Thyroid gland (tissue), 4 donors: Measurements from ENCODE around the gene NSL1. TPM values are rescaled to one million over a fixed set of nuclear protein-coding genes. Genes with fewer than 3 reads are reported as not detected.
"Not testable (repeated sequence)": the region's sequence is repeated elsewhere in the genome, so short reads cannot be mapped to it uniquely, and the experiment has no call there.

Experiments
- DNase-seq, 2 donors: peaks; one replicate each; pipeline ENCODE4 v3.0.0-alpha.2; 2019
- H3K27ac ChIP-seq, 3 donors: fragments of 200-600 bp; sonication (generic); 1 replicate in 2 of 3; 2 replicates in 1 of 3; pipeline ENCODE4 v1.5.1; 2016 to 2019; ENCODE audit warnings: mild to moderate bottlenecking in 1 of 3, moderate library complexity in 1 of 3
- H3K27me3 ChIP-seq: fragments of 200-600 bp; sonication (generic); one replicate; pipeline ENCODE4 v1.5.1; 2019
- H3K36me3 ChIP-seq, 2 donors: fragments of 200-600 bp; sonication (generic); one replicate each; pipeline ENCODE4 v1.5.1; 2016 to 2019
- H3K4me1 ChIP-seq, 2 donors: fragments of 200-600 bp; sonication (generic); one replicate each; pipeline ENCODE4 v1.5.1; 2017 to 2019
- H3K4me3 ChIP-seq, 3 donors: fragments of 200-600 bp; sonication (generic); replicated peaks in 1 of 3; 1 replicate in 2 of 3; 2 replicates in 1 of 3; pipeline ENCODE4 v1.5.1; 2016; ENCODE audit warnings: mild to moderate bottlenecking in 1 of 3
- H3K9me3 ChIP-seq: fragments of 200-600 bp; sonication (generic); one replicate; pipeline ENCODE4 v1.5.1; 2017
- CTCF ChIP-seq, 6 experiments: fragments of 200-600 bp in 3 of 6; fragments of 450-650 bp in 3 of 6; sonication (generic) in 3 of 6; IDR thresholded peaks; one replicate each; pipeline ENCODE4 v1.5.1; 2016 to 2019; ENCODE audit warnings: antibody characterized with exemption in 6 of 6, mild to moderate bottlenecking in 2 of 6, inconsistent platforms in 1 of 6, moderate library complexity in 1 of 6
- POLR2A ChIP-seq, 2 donors: fragments of 450-650 bp; IDR thresholded peaks; one replicate each; pipeline ENCODE4 v1.6.1; 2017; ENCODE audit warnings: antibody characterized with exemption in 2 of 2, mild to moderate bottlenecking in 2 of 2, moderate library complexity in 1 of 2
- WGBS, 2 donors: methylation state at CpG; one replicate each; pipeline ENCODE4 v1.1.5; 2017; 5-methylcytosine and 5-hydroxymethylcytosine counted together
- intact Hi-C: fragments of 100-400 bp; cut with DNase I; formaldehyde crosslinking; loops from one replicate; pipeline ENCODE4 v1.15.1; 2023
- total RNA-seq, 4 donors: library from RNA; depleted of rRNA; stranded (reverse); fragments of >200 nt; gene quantifications; one replicate each; pipeline ENCODE4 v1.2.3, GENCODE V29; 2016

The NSL1 gene
- total RNA-seq, 4 donors from 2014 or later, result 47.5 to 62.8 (median 62.2) TPM

DNA sequence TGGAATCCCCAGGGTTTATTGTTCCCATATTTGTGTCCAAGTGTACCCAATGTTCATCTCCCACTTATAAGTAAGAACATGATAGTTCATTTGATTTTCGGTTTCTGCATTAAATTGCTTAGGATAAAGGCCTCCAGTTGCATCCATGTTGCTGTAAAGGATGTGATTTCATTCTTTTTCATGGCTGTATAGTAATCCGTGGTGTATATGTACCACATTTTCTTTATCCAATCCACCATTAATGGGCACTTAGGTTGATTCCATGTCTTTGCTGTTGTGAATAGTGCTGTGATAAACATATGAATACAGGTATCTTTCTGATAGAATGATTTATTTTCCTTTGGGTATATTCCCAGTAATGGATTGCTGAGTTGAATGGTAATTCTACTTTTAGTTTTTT is 71.9 kb downstream of the NSL1 start:
- Histone ChIP-seq H3K36me3 (no peaks in the 10 kb centered on the region), H3K4me1 (no peaks in the 10 kb centered on the region), H3K27ac (no peak overlapping the region), H3K27me3 (no peaks in the 10 kb centered on the region), H3K9me3 (no peaks in the 10 kb centered on the region), H3K4me3 (no peak overlapping the region)
- intact Hi-C loops, result no loop called here
- TF ChIP-seq CTCF (IDR thresholded peaks at IDR 0.05) (no peak), POLR2A (IDR thresholded peaks at IDR 0.05) (no peak)
- DNase-seq, result no peak
- WGBS, 2 donors, result 94% methylated on average over 2 of the region's 2 CpGs

DNA sequence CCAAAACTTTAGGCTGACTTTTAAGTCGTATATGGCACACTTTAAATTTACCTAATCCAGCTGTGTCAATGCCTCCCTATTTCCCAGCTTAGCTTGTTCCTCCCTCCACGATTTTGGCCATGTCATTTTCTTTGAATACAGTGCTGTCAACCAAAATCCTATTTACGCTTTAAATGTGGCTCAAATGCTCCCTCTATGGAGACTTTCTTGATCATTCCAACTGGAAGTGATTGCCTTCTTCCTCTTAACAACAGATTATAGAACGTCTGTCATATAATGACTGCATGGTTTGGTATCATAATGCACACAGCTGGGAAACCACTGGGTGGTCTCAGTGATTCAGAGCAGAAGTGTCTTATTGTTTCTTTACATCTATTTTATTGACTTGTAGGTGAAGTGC is 73.1 kb downstream of the NSL1 start:
- 41 to 44% methylated on average over 4 of the region's 4 CpGs for WGBS, 2 donors

DNA sequence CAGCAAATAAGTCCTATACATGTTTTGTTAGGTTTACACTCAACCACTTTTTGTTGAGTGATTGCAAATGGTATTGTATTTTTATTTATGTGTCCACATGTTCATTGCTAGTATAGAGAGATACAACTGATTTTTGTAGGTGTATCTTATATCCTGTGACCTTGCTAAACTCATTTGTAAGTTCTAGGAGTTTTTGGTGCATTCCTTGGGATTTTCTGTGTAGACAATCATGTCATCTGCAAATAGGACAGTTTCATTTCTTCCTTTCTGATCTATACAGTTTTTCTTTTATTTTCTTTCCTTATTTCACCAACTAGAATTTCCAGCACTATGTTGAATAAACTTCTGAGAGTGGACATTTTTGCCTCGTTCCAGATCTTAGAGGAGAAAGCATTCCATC is 75.4 kb downstream of the NSL1 start:
- no peaks in the 10 kb centered on the region for H3K27me3 ChIP-seq
- H3K27ac ChIP-seq, result no peak overlapping the region
- H3K4me1 ChIP-seq, result no peaks in the 10 kb centered on the region
- no peaks in the 10 kb centered on the region for H3K9me3 ChIP-seq
- TF ChIP-seq POLR2A (IDR thresholded peaks at IDR 0.05) (no peak), CTCF (IDR thresholded peaks at IDR 0.05) (no peak)
- intact Hi-C loops, result no loop called here
- no peaks in the 10 kb centered on the region for H3K36me3 ChIP-seq
- no peak overlapping the region for H3K4me3 ChIP-seq
- WGBS, 2 donors, result 42 to 46% methylated on average over 1 of the region's 1 CpG
- DNase-seq, result no peak

More for the DNA sequence above, 73.1 kb downstream of the NSL1 start:
- H3K27me3 ChIP-seq, result no peaks in the 10 kb centered on the region
- no peak for DNase-seq
- H3K27ac ChIP-seq, result no peak overlapping the region
- H3K36me3 ChIP-seq, result no peaks in the 10 kb centered on the region
- H3K4me3 ChIP-seq, result no peak overlapping the region
- intact Hi-C loops, result no loop called here
- H3K9me3 ChIP-seq, result no peaks in the 10 kb centered on the region
- TF ChIP-seq POLR2A (IDR thresholded peaks at IDR 0.05) (no peak), CTCF (IDR thresholded peaks at IDR 0.05) (no peak)
- H3K4me1 ChIP-seq, result no peaks in the 10 kb centered on the region

GRCh38 chr1:212713465-212714136 is 78.0 kb downstream of the NSL1 start:
- Histone ChIP-seq H3K4me3 (no peak overlapping the region), H3K9me3 (no peaks in the 10 kb centered on the region), H3K4me1 (no peaks in the 10 kb centered on the region), H3K36me3 (no peaks in the 10 kb centered on the region), H3K27ac (no peak overlapping the region), H3K27me3 (no peaks in the 10 kb centered on the region)
- intact Hi-C loops, result no loop called here
- DNase-seq, result no peak
- WGBS, 2 donors, result 84 to 85% methylated on average over 5 of the region's 5 CpGs
- no peak for TF ChIP-seq CTCF (IDR thresholded peaks at IDR 0.05)
- no peak for TF ChIP-seq POLR2A (IDR thresholded peaks at IDR 0.05)

DNA sequence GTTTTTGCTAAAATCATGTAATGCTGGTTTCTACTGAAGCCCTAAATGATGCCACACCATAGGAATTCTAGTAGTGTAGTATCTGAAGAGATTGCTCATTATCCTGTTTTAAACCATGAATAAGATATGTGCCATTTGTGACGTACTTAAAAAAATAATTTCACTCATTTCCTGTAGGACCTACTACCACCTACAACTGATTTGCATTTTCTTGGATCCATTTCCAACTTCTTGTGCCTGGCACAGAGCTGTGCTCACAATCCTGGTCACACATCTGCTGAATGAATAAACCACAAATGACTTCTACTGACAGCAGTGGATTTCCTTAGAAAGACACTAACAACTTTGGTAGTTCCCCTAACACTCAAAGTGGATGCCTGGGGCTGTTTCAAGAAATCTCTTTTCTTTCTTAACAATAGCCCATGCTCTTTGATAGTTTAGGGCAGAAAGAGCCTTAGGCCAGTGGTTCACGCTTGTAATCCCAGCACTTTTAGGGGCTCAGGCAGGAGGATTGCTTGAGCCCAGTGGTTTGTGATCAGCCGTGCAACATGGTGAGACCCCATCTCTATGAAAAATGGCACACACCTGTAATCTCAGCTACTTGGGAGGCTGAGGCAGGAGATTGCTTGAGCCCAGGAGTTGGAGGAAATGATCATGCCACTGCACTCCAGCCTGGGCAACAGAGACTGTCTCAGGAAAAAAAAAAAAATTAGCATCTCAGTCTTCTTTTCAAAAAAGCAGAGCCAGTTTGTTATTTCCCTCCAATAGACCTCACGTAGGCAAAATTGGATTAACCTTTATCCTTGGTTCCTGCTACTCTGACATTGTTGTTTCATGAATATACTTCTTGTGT is 78.9 kb downstream of the NSL1 start:
- TF ChIP-seq POLR2A (IDR thresholded peaks at IDR 0.05) (no peak), CTCF (IDR thresholded peaks at IDR 0.05) (no peak)
- no peak for DNase-seq
- intact Hi-C loops, result no loop called here
- Histone ChIP-seq H3K27me3 (no peaks in the 10 kb centered on the region), H3K27ac (no peak overlapping the region), H3K9me3 (no peaks in the 10 kb centered on the region), H3K4me1 (no peaks in the 10 kb centered on the region), H3K36me3 (no peaks in the 10 kb centered on the region), H3K4me3 (no peak overlapping the region)
- 80 to 91% methylated on average over 4 of the region's 4 CpGs for WGBS, 2 donors

DNA sequence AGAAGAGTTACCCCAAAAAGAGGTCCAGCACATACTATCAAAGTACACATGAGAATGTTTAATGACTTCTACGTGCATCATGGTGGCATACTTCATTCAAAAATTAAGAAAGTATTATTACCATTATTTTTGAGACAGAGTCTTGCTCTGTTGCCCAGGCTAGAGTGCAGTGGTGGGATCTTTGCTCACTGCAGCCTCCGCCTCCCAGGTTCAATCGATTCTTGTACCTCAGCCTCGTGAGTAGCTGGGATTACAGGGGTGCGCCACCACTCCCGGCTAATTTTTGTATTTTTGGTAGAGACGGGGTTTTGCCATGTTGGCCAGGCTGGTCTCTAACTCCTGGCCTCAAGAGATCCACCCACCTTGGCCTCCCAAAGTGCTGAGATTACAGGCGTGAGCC is 79.6 kb downstream of the NSL1 start:
- H3K9me3 ChIP-seq, H3K4me1 ChIP-seq, H3K27ac ChIP-seq, intact Hi-C loops, H3K27me3 ChIP-seq, H3K36me3 ChIP-seq, H3K4me3 ChIP-seq, DNase-seq: not testable (repeated sequence)
- 93 to 96% methylated on average over 8 of the region's 8 CpGs for WGBS, 2 donors
